Measurements from ENCODE around the gene MIS12. TPM values are rescaled to one million over a fixed set of nuclear protein-coding genes. Genes with fewer than 3 reads are reported as not detected.

The MIS12 gene
- total and polyA plus RNA-seq, 2 donors (not counting 1 experiment from before 2014, with no cell fraction given) = 11.1 to 11.2 TPM

DNA sequence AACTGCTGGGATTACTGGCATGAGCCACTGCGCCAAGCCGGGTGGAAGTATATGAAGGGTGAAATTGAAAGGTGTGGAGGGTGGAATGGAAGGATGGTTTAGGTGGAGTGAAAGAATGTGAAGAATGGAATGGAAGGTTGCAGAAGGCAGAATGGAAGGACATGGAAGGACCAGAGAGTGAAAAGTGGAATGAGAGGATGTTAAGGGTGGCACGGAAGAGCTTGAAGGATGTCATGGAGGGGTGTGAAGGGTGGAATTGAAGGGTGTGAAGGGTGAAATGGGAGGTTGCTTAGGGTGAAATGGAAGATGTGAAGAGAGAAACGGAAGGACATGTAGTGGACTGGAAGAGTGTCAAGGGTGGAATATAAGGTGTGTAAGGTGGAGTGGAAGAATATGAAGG lies 16.2 kb downstream of the MIS12 start:
- Histone ChIP-seq H3K36me3 (ENCODE audit: control insufficient read depth, insufficient read depth, low read length) (peaks cover 1% of the 10 kb centered on the region), H4K20me1 (ENCODE audit: control insufficient read depth, extremely low read depth, insufficient read depth, low read length) (no peaks in the 10 kb centered on the region), H3K4me1 (ENCODE audit: control insufficient read depth, extremely low read depth, insufficient read depth, low read length) (peaks cover 4% of the 10 kb centered on the region), H3K27ac (ENCODE audit: insufficient read depth, low read length) (no peak overlapping the region), H2AFZ (ENCODE audit: low read length) (no peak overlapping the region), H3K9ac (ENCODE audit: insufficient read depth, low read length) (no peak overlapping the region), H3K27me3 (ENCODE audit: control insufficient read depth, insufficient read depth, low read length) (no peaks in the 10 kb centered on the region), H3K79me2 (ENCODE audit: control insufficient read depth, insufficient read depth, low read length) (no peaks in the 10 kb centered on the region), H3K9me3 (ENCODE audit: control insufficient read depth, insufficient read depth, low read depth, low read length) (no peaks in the 10 kb centered on the region), H3K4me2 (ENCODE audit: extremely low read depth, insufficient read depth, low read length) (no peak overlapping the region), H3K4me3 (replicated peaks in 1 of 4; ENCODE audit: control extremely low read depth in 1 of 4, insufficient read depth in 1 of 4, low read depth in 3 of 4, low read length in 4 of 4) (no peak overlapping the region)
- DNase-seq (ENCODE audit: low read depth in 2 of 2) = no peak
- TF ChIP-seq, protein P1, sequence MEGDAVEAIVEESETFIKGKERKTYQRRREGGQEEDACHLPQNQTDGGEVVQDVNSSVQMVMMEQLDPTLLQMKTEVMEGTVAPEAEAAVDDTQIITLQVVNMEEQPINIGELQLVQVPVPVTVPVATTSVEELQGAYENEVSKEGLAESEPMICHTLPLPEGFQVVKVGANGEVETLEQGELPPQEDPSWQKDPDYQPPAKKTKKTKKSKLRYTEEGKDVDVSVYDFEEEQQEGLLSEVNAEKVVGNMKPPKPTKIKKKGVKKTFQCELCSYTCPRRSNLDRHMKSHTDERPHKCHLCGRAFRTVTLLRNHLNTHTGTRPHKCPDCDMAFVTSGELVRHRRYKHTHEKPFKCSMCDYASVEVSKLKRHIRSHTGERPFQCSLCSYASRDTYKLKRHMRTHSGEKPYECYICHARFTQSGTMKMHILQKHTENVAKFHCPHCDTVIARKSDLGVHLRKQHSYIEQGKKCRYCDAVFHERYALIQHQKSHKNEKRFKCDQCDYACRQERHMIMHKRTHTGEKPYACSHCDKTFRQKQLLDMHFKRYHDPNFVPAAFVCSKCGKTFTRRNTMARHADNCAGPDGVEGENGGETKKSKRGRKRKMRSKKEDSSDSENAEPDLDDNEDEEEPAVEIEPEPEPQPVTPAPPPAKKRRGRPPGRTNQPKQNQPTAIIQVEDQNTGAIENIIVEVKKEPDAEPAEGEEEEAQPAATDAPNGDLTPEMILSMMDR (conservative IDR thresholded peaks at IDR 0.05 in 1 of 2, IDR thresholded peaks at IDR 0.05 in 1 of 2; ENCODE audit: low read depth in 1 of 2, low read length in 2 of 2) = no peak

- TF ChIP-seq, protein P1 (conservative IDR thresholded peaks at IDR 0.05 in 1 of 2, IDR thresholded peaks at IDR 0.05 in 1 of 2; ENCODE audit: low read depth in 1 of 2, low read length in 2 of 2) = no peak
- no peak for TF ChIP-seq EZH2 (IDR thresholded peaks at IDR 0.05; ENCODE audit: low read length, missing control alignments)
- no peak for DNase-seq (ENCODE audit: low read depth in 2 of 2)
Observed at GRCh38 chr17:5506307-5506706, 19.9 kb downstream of the MIS12 start.

DNA sequence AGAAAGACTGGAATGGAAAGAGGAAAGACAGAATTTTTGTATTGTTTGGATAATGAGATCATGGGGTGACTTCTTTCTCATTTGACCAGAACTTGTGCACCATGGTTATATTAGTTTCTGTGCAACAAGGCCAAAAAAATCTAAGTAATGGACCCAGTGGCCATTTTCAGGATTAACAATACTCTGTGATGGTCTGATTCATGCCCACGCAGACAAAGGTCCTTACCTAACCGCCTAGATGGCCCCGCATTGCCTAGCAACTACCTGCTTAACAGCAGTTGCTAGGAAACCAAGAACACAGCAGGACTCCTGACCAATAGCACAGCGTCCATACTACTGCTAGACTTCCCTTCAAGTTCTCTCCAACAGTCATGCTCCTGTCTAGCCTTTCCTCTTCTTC lies 22.4 kb downstream of the MIS12 start:
- peak in 1 of 2 donors; percentile 88 for DNase-seq (ENCODE audit: low read depth in 2 of 2)
- no peaks in the 10 kb centered on the region for H4K20me1 ChIP-seq (ENCODE audit: control insufficient read depth, extremely low read depth, insufficient read depth, low read length)
- peaks cover 6% of the 10 kb centered on the region for H3K4me1 ChIP-seq (ENCODE audit: control insufficient read depth, extremely low read depth, insufficient read depth, low read length)
- H3K36me3 ChIP-seq (ENCODE audit: control insufficient read depth, insufficient read depth, low read length) = no peaks in the 10 kb centered on the region
- no peak overlapping the region for H2AFZ ChIP-seq (ENCODE audit: low read length)
- H3K4me3 ChIP-seq (replicated peaks in 1 of 4; ENCODE audit: control extremely low read depth in 1 of 4, insufficient read depth in 1 of 4, low read depth in 3 of 4, low read length in 4 of 4) = no peak overlapping the region
- no peak overlapping the region for H3K9ac ChIP-seq (ENCODE audit: insufficient read depth, low read length)
- H3K79me2 ChIP-seq (ENCODE audit: control insufficient read depth, insufficient read depth, low read length) = no peaks in the 10 kb centered on the region
- H3K9me3 ChIP-seq (ENCODE audit: control insufficient read depth, insufficient read depth, low read depth, low read length) = no peaks in the 10 kb centered on the region
- TF ChIP-seq EZH2 (IDR thresholded peaks at IDR 0.05; ENCODE audit: low read length, missing control alignments) = no peak
- TF ChIP-seq, protein P1 (conservative IDR thresholded peaks at IDR 0.05 in 1 of 2, IDR thresholded peaks at IDR 0.05 in 1 of 2; ENCODE audit: low read depth in 1 of 2, low read length in 2 of 2) = no peak
- H3K27me3 ChIP-seq (ENCODE audit: control insufficient read depth, insufficient read depth, low read length) = no peaks in the 10 kb centered on the region
- H3K27ac ChIP-seq (ENCODE audit: insufficient read depth, low read length) = peak overlapping the region; percentile 83
- no peak overlapping the region for H3K4me2 ChIP-seq (ENCODE audit: extremely low read depth, insufficient read depth, low read length)

More at GRCh38 chr17:5506307-5506706, 19.9 kb downstream of the MIS12 start:
- Histone ChIP-seq H4K20me1 (ENCODE audit: control insufficient read depth, extremely low read depth, insufficient read depth, low read length) (no peaks in the 10 kb centered on the region), H3K36me3 (ENCODE audit: control insufficient read depth, insufficient read depth, low read length) (peaks cover 1% of the 10 kb centered on the region), H3K27me3 (ENCODE audit: control insufficient read depth, insufficient read depth, low read length) (no peaks in the 10 kb centered on the region), H3K4me3 (replicated peaks in 1 of 4; ENCODE audit: control extremely low read depth in 1 of 4, insufficient read depth in 1 of 4, low read depth in 3 of 4, low read length in 4 of 4) (no peak overlapping the region), H3K9me3 (ENCODE audit: control insufficient read depth, insufficient read depth, low read depth, low read length) (no peaks in the 10 kb centered on the region), H2AFZ (ENCODE audit: low read length) (no peak overlapping the region), H3K79me2 (ENCODE audit: control insufficient read depth, insufficient read depth, low read length) (no peaks in the 10 kb centered on the region), H3K9ac (ENCODE audit: insufficient read depth, low read length) (no peak overlapping the region), H3K27ac (ENCODE audit: insufficient read depth, low read length) (no peak overlapping the region), H3K4me1 (ENCODE audit: control insufficient read depth, extremely low read depth, insufficient read depth, low read length) (peaks cover 6% of the 10 kb centered on the region), H3K4me2 (ENCODE audit: extremely low read depth, insufficient read depth, low read length) (no peak overlapping the region)

All from fibroblast of lung (primary cell).